B cell (primary cell): Measurements from ENCODE around the gene ATP11A. TPM values are rescaled to one million over a fixed set of nuclear protein-coding genes. Genes with fewer than 3 reads are reported as not detected.

ENCODE experiments used
- ATAC-seq: fragments of 200-7000 bp; cut with Tn5 transposase; one replicate; pipeline ENCODE4 v1.10.0; 2021; ENCODE audit warnings: low read depth, mild to moderate bottlenecking, moderate number of reproducible peaks, moderate library complexity
- CTCF ChIA-PET: fragments of 350-600 bp; sonication (Branson Sonifier 250); formaldehyde crosslinking; loops from one replicate; lab custom pipeline; 2021; ENCODE audit warnings: antibody characterized with exemption, inconsistent platforms; lab: Charles Lee
- POLR2A ChIA-PET: fragments of 350-600 bp; sonication (Branson Sonifier 250); formaldehyde crosslinking; loops from one replicate; lab custom pipeline; 2021; ENCODE audit warnings: antibody characterized with exemption; lab: Charles Lee
- DNase-seq: peaks from one replicate; pipeline ENCODE4 v3.0.0; 2013
- H2AFZ ChIP-seq: 2 replicates; pipeline ENCODE4 v1.6.1; 2012; ENCODE audit warnings: mild to moderate bottlenecking, low read depth, low read length; ENCODE audit not compliant: insufficient read depth, poor library complexity, severe bottlenecking
- H3K27ac ChIP-seq, 2 donors: 1 replicate in 1 of 2; 2 replicates in 1 of 2; pipeline ENCODE4 v1.5.1; 2012 to 2013; ENCODE audit warnings: low read length in 2 of 2, mild to moderate bottlenecking in 2 of 2, moderate library complexity in 1 of 2
- H3K27me3 ChIP-seq, 4 experiments: fragments of 200-600 bp in 1 of 4; sonication (generic) in 1 of 4; replicated peaks in 1 of 4; 1 replicate in 2 of 4; 2 replicates in 2 of 4; pipeline versions ENCODE4 v1.6.1 to v1.7.0; 2013 to 2016; ENCODE audit warnings: low read length in 3 of 4, mild to moderate bottlenecking in 2 of 4, mixed read lengths in 1 of 4, moderate library complexity in 1 of 4; ENCODE audit not compliant: insufficient read depth in 4 of 4, control insufficient read depth in 3 of 4; ENCODE audit errors: control extremely low read depth in 1 of 4
- H3K36me3 ChIP-seq, 2 experiments: replicated peaks in 1 of 2; 1 replicate in 1 of 2; 2 replicates in 1 of 2; pipeline versions ENCODE4 v1.6.1 to v1.7.1; 2013; ENCODE audit warnings: low read length in 1 of 2; ENCODE audit not compliant: insufficient read depth in 2 of 2, control insufficient read depth in 1 of 2; ENCODE audit errors: control extremely low read depth in 1 of 2, extremely low read depth in 1 of 2
- H3K4me1 ChIP-seq, 2 donors: fragments of 200-600 bp in 1 of 2; sonication (generic) in 1 of 2; 1 replicate in 1 of 2; 2 replicates in 1 of 2; pipeline versions ENCODE4 v1.5.1 to v1.6.1; 2013 to 2017; ENCODE audit warnings: low read length in 2 of 2; ENCODE audit not compliant: control insufficient read depth in 2 of 2, insufficient read depth in 2 of 2
- H3K4me2 ChIP-seq: replicated peaks from 2 replicates; pipeline ENCODE3; 2012; ENCODE audit warnings: mild to moderate bottlenecking, low read depth, low read length; ENCODE audit not compliant: poor library complexity, severe bottlenecking
- H3K4me3 ChIP-seq, 5 experiments: fragments of 200-600 bp in 1 of 5; sonication (generic) in 1 of 5; 1 replicate in 3 of 5; 2 replicates in 2 of 5; pipeline versions ENCODE4 v1.5.1 to v1.7.0; 2011 to 2016; ENCODE audit warnings: low read length in 4 of 5, mild to moderate bottlenecking in 4 of 5, low read depth in 2 of 5, control low read depth in 1 of 5, moderate library complexity in 1 of 5; ENCODE audit not compliant: insufficient read depth in 1 of 5; ENCODE audit errors: control extremely low read depth in 1 of 5, extremely low read depth in 1 of 5
- H3K79me2 ChIP-seq: fragments of 200-600 bp; sonication (generic); one replicate; pipeline ENCODE4 v1.6.0; 2016; ENCODE audit warnings: low read length; ENCODE audit not compliant: control insufficient read depth, insufficient read depth
- H3K9ac ChIP-seq: fragments of 200-600 bp; sonication (generic); 2 replicates; pipeline ENCODE4 v1.6.1; 2017; ENCODE audit warnings: mild to moderate bottlenecking, low read length, moderate library complexity
- H3K9me3 ChIP-seq, 3 donors: one replicate each; pipeline versions ENCODE4 v1.6.1 to v1.7.1; 2013; ENCODE audit warnings: low read length in 2 of 3; ENCODE audit not compliant: control insufficient read depth in 2 of 3, insufficient read depth in 1 of 3; ENCODE audit errors: control extremely low read depth in 1 of 3
- H4K20me1 ChIP-seq: 2 replicates; pipeline ENCODE4 v1.6.0; 2012; ENCODE audit warnings: mild to moderate bottlenecking, low read length; ENCODE audit not compliant: insufficient read depth, control insufficient read depth, poor library complexity, severe bottlenecking
- H3K27ac Mint-ChIP-seq: one replicate; pipeline ENCODE4 v1.8.0; 2021; ENCODE audit warnings: mixed read lengths
- H3K27me3 Mint-ChIP-seq: one replicate; pipeline ENCODE4 v1.8.0; 2021; ENCODE audit warnings: mixed read lengths
- H3K4me1 Mint-ChIP-seq: one replicate; pipeline ENCODE4 v1.8.0; 2021; ENCODE audit warnings: mixed read lengths
- H3K4me3 Mint-ChIP-seq: one replicate; pipeline ENCODE4 v1.8.0; 2021; ENCODE audit warnings: mixed read lengths
- H3K9me3 Mint-ChIP-seq: one replicate; pipeline ENCODE4 v1.8.0; 2022; ENCODE audit warnings: mixed read lengths; ENCODE audit not compliant: insufficient read depth
- EZH2 ChIP-seq: IDR thresholded peaks from 2 replicates; pipeline ENCODE4 v1.6.1; 2012; ENCODE audit warnings: borderline replicate concordance, low read depth, mild to moderate bottlenecking, moderate library complexity, low read length; ENCODE audit not compliant: insufficient read depth, poor library complexity, severe bottlenecking
- WGBS: methylation state at CpG from one replicate; pipeline ENCODE4 v1.1.5; 2013; ENCODE audit warnings: missing lambda C conversion rate; ENCODE audit not compliant: insufficient coverage; 5-methylcytosine and 5-hydroxymethylcytosine counted together
- intact Hi-C: fragments of 100-400 bp; cut with micrococcal nuclease; formaldehyde crosslinking; loops from one replicate; pipeline ENCODE4 v1.10.0; 2022
- polyA plus RNA-seq: library from polyadenylated mRNA; depleted of rRNA; stranded (reverse); fragments of >200 nt; gene quantifications from 2 replicates; pipeline ENCODE4 v1.2.3, GENCODE V29; 2012
- total RNA-seq, 2 donors: library from RNA; stranded (reverse); fragments of 120-200 nt in 1 of 2; gene quantifications; 1 replicate in 1 of 2; 2 replicates in 1 of 2; pipeline versions ENCODE4 v1.2.3 to v1.2.4, GENCODE V29; 2013 to 2022
- TF ChIP-seq, protein P1 (sequence below): fragments of 200-600 bp; IDR thresholded peaks from one replicate; pipeline ENCODE4 v1.8.0; 2022; ENCODE audit warnings: antibody characterized with exemption, mild to moderate bottlenecking

The ATP11A gene
- total and polyA plus RNA-seq, 2 donors (not counting 1 experiment from before 2014, with no cell fraction given): 36.9 to 60.3 TPM

DNA sequence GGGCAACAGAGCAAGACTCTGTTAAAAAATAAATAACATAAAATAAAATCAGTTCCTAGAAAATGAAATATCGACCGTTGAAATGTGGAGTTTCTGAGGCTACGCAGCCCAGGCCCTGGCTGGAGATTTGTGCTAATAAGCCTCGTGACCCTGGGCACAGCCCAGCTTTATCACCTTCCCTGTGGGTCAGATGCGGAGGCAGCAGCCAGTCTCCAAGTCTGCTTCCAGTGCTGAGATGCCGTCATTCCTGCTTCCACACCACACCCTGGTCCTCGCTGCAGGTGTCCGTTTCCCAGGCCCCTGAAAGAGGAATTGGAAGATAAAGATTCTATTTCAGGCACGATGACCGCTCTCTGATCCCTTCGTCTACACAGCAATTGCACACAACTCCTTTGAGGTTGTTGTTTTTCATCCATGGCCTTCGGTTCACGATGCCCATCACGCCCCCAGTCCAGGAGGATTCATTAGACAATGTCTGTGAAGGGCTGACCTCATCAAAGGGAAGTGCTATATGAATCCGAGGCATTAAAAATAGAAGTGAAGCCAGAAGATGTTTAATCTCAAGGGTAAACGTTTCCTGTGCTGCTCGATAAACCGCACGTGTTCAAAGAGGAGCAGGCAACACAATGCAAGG is 48.3 kb upstream of the ATP11A start:
- no peaks in the 10 kb centered on the region for H3K36me3 ChIP-seq
- 67% methylated on average over 10 of the region's 19 CpGs for WGBS
- no peak overlapping the region for H2AFZ ChIP-seq
- no peak overlapping the region for H3K27ac ChIP-seq
- TF ChIP-seq, protein P1, sequence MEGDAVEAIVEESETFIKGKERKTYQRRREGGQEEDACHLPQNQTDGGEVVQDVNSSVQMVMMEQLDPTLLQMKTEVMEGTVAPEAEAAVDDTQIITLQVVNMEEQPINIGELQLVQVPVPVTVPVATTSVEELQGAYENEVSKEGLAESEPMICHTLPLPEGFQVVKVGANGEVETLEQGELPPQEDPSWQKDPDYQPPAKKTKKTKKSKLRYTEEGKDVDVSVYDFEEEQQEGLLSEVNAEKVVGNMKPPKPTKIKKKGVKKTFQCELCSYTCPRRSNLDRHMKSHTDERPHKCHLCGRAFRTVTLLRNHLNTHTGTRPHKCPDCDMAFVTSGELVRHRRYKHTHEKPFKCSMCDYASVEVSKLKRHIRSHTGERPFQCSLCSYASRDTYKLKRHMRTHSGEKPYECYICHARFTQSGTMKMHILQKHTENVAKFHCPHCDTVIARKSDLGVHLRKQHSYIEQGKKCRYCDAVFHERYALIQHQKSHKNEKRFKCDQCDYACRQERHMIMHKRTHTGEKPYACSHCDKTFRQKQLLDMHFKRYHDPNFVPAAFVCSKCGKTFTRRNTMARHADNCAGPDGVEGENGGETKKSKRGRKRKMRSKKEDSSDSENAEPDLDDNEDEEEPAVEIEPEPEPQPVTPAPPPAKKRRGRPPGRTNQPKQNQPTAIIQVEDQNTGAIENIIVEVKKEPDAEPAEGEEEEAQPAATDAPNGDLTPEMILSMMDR: no peak
- TF ChIP-seq EZH2: no peak
- Mint-ChIP-seq H3K4me3 (no peak overlapping the region), H3K27ac (no peak overlapping the region), H3K4me1 (peaks cover 10% of the 10 kb centered on the region), H3K9me3 (no peaks in the 10 kb centered on the region), H3K27me3 (peaks cover 24% of the 10 kb centered on the region)
- intact Hi-C loops: no loop called here
- H3K27me3 ChIP-seq: peaks cover 0 to 25% (median 4%) of the 10 kb centered on the region in 4 experiments
- peaks cover 5 to 18% of the 10 kb centered on the region in 2 donors for H3K4me1 ChIP-seq
- H4K20me1 ChIP-seq: no peaks in the 10 kb centered on the region
- H3K9me3 ChIP-seq: peaks cover 0 to 8% (median 0%) of the 10 kb centered on the region in 3 donors
- H3K4me3 ChIP-seq: no peak overlapping the region
- POLR2A ChIA-PET: no interaction called here
- DNase-seq (no peak), ATAC-seq (no peak)
- H3K9ac ChIP-seq: no peak overlapping the region
- H3K4me2 ChIP-seq: peak overlapping the region; percentile 14
- CTCF ChIA-PET: interaction anchor here (0.7 to 4.3 kb wide), 3 partner anchors 228 to 235 kb away, joined by 3 to 81 read pairs (median 4); no protein-coding TSS in a partner anchor
- no peaks in the 10 kb centered on the region for H3K79me2 ChIP-seq

DNA sequence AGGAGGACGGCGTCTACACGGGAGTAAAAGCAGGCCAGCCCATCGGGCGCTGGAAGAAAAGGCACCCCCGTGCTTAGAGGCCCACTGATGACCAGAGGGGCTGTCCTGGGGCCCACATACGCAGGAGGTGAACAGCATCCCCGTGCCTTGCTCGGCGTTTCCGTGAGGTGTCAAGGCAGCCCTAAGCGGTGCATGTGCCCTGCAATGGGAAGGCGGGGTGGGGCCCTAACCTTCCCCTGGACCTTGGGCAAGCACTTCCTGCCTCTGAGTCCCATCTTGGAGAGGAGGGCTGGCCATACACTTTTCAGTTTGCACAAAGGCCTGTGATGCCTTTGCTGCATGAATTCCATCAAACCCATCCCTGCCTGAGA is 47.8 kb upstream of the ATP11A start:
- WGBS: 76% methylated on average over 13 of the region's 13 CpGs
- Histone ChIP-seq H3K4me3 (no peak overlapping the region), H3K27me3 (peaks cover 0 to 21% (median 4%) of the 10 kb centered on the region in 4 experiments), H3K79me2 (no peaks in the 10 kb centered on the region), H4K20me1 (no peaks in the 10 kb centered on the region), H3K9ac (no peak overlapping the region), H3K4me2 (peak overlapping the region; percentile 14), H3K36me3 (no peaks in the 10 kb centered on the region), H2AFZ (no peak overlapping the region), H3K9me3 (peaks cover 0 to 8% (median 0%) of the 10 kb centered on the region in 3 donors), H3K27ac (no peak overlapping the region), H3K4me1 (peaks cover 5 to 18% of the 10 kb centered on the region in 2 donors)
- peaks cover 10% of the 10 kb centered on the region for H3K4me1 Mint-ChIP-seq
- no peak overlapping the region for H3K4me3 Mint-ChIP-seq
- CTCF ChIA-PET: interaction anchor here (4.3 kb wide), 1 partner anchor 232 kb away, joined by 81 read pairs; no protein-coding TSS in a partner anchor
- DNase-seq (no peak), ATAC-seq (no peak)
- H3K9me3 Mint-ChIP-seq: no peaks in the 10 kb centered on the region
- H3K27me3 Mint-ChIP-seq: peaks cover 24% of the 10 kb centered on the region
- intact Hi-C loops: no loop called here
- POLR2A ChIA-PET: no interaction called here
- no peak overlapping the region for H3K27ac Mint-ChIP-seq
- TF ChIP-seq, protein P1: no peak
- no peak for TF ChIP-seq EZH2
